Measurements from ENCODE around the gene RBPJL.

Gene RBPJL

GRCh38 chr20:45291526-45291925, 15.1 kb upstream of the RBPJL start:
- TF ChIP-seq, protein P1, sequence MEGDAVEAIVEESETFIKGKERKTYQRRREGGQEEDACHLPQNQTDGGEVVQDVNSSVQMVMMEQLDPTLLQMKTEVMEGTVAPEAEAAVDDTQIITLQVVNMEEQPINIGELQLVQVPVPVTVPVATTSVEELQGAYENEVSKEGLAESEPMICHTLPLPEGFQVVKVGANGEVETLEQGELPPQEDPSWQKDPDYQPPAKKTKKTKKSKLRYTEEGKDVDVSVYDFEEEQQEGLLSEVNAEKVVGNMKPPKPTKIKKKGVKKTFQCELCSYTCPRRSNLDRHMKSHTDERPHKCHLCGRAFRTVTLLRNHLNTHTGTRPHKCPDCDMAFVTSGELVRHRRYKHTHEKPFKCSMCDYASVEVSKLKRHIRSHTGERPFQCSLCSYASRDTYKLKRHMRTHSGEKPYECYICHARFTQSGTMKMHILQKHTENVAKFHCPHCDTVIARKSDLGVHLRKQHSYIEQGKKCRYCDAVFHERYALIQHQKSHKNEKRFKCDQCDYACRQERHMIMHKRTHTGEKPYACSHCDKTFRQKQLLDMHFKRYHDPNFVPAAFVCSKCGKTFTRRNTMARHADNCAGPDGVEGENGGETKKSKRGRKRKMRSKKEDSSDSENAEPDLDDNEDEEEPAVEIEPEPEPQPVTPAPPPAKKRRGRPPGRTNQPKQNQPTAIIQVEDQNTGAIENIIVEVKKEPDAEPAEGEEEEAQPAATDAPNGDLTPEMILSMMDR (IDR thresholded peaks at IDR 0.05; ENCODE audit: extremely low read depth, insufficient read depth, missing control alignments): no peak
- DNase-seq (ENCODE audit: low spot score): peak; percentile 11
- in situ Hi-C loops (cut with MboI; ENCODE audit: low pct_unique_long_range_greater_than_20kb, low sequenced_read_pairs, unreplicated experiment): no loop called here

DNA sequence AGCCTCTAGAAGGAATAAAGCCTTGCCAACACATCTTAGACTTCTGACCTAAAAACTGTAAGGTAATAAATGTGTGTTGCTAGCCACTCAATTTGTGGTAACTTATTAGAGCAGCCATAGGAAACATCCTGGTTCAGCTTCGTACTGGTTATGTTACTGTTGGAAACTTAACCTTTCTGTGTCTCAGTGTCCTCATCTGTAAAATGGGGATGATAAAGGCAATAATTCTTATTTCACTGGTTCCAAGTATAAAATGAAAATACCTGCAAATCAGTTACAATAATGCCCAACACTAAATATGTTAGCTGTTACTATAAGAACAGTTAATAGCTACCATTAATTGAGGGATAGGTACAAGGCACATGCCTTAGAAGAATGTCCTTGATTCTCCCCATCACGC, 14.3 kb upstream of the RBPJL start:
- TF ChIP-seq, protein P1 (IDR thresholded peaks at IDR 0.05; ENCODE audit: extremely low read depth, insufficient read depth, missing control alignments): no peak
- in situ Hi-C loops (cut with MboI; ENCODE audit: low pct_unique_long_range_greater_than_20kb, low sequenced_read_pairs, unreplicated experiment): no loop called here
- peak; percentile 7 for DNase-seq (ENCODE audit: low spot score)

- in situ Hi-C loops (cut with MboI; ENCODE audit: low pct_unique_long_range_greater_than_20kb, low sequenced_read_pairs, unreplicated experiment): no loop called here
- TF ChIP-seq, protein P1 (IDR thresholded peaks at IDR 0.05; ENCODE audit: extremely low read depth, insufficient read depth, missing control alignments): peak; percentile 92
- DNase-seq (ENCODE audit: low spot score): peak; percentile 92
Observed at GRCh38 chr20:45293041-45294002, 13.3 kb upstream of the RBPJL start.

- in situ Hi-C loops (cut with MboI; ENCODE audit: low pct_unique_long_range_greater_than_20kb, low sequenced_read_pairs, unreplicated experiment): no loop called here
- no peak for DNase-seq (ENCODE audit: low spot score)
- TF ChIP-seq, protein P1 (IDR thresholded peaks at IDR 0.05; ENCODE audit: extremely low read depth, insufficient read depth, missing control alignments): no peak
Observed at GRCh38 chr20:45294003-45294368, 12.7 kb upstream of the RBPJL start.

- no peak for DNase-seq (ENCODE audit: low spot score)
- TF ChIP-seq, protein P1 (IDR thresholded peaks at IDR 0.05; ENCODE audit: extremely low read depth, insufficient read depth, missing control alignments): no peak
- in situ Hi-C loops (cut with MboI; ENCODE audit: low pct_unique_long_range_greater_than_20kb, low sequenced_read_pairs, unreplicated experiment): no loop called here
Observed at GRCh38 chr20:45294659-45295058, 12.0 kb upstream of the RBPJL start.

- in situ Hi-C loops (cut with MboI; ENCODE audit: low pct_unique_long_range_greater_than_20kb, low sequenced_read_pairs, unreplicated experiment): no loop called here
- TF ChIP-seq, protein P1 (IDR thresholded peaks at IDR 0.05; ENCODE audit: extremely low read depth, insufficient read depth, missing control alignments): no peak
- no peak for DNase-seq (ENCODE audit: low spot score)
Observed at GRCh38 chr20:45297786-45298497, 8.7 kb upstream of the RBPJL start.

Measured in GM13977 (cell line).